NCI-H1105 (cell line): ENCODE results near the gene OLFM4.
"Not testable (repeated sequence)": the region's sequence is repeated elsewhere in the genome, so short reads cannot be mapped to it uniquely, and the experiment has no call there.

Experiments
- DNase-seq: peaks from one replicate; lab custom pipeline; 2025; lab: John Stamatoyannopoulos, UW

The OLFM4 gene

GRCh38 chr13:53028637-53029203 is at the start of gene OLFM4:
Gene OLFM4, plus strand, starts transcription at chr13:53028813. Its CDS starts 24 bp downstream, at chr13:53028837.
- no peak for DNase-seq

- no peak for DNase-seq
These were observed 49.6 kb upstream of the OLFM4 start for GRCh38 chr13:52978989-52979388.

GRCh38 chr13:52980695-52981094 is 47.9 kb upstream of the OLFM4 start:
- DNase-seq, result no peak

GRCh38 chr13:52983836-52984235 is 44.8 kb upstream of the OLFM4 start:
- no peak for DNase-seq

- DNase-seq, result no peak
These were observed 43.7 kb upstream of the OLFM4 start for GRCh38 chr13:52984881-52985363.

- no peak for DNase-seq
These were observed 37.1 kb upstream of the OLFM4 start for GRCh38 chr13:52991344-52992020.

- DNase-seq, result no peak
These were observed 36.5 kb upstream of the OLFM4 start for GRCh38 chr13:52992110-52992509.

- no peak for DNase-seq
These were observed 34.6 kb upstream of the OLFM4 start for GRCh38 chr13:52994051-52994450.

- DNase-seq, result no peak
These were observed 33.7 kb upstream of the OLFM4 start for GRCh38 chr13:52994865-52995264.

- DNase-seq, result no peak
These were observed 32.7 kb upstream of the OLFM4 start for GRCh38 chr13:52995946-52996345.

GRCh38 chr13:52997951-52998876 is 30.4 kb upstream of the OLFM4 start:
- DNase-seq, result no peak

- DNase-seq, result no peak
These were observed 29.4 kb upstream of the OLFM4 start for GRCh38 chr13:52999093-52999696.

GRCh38 chr13:53001444-53002225 is 27.0 kb upstream of the OLFM4 start:
- no peak for DNase-seq

- no peak for DNase-seq
These were observed 24.0 kb upstream of the OLFM4 start for GRCh38 chr13:53004573-53004972.

GRCh38 chr13:53005626-53006025 is 23.0 kb upstream of the OLFM4 start:
- no peak for DNase-seq

- DNase-seq, result no peak
These were observed 20.7 kb upstream of the OLFM4 start for GRCh38 chr13:53007872-53008271.

- DNase-seq, result peak; percentile 77
These were observed 18.1 kb upstream of the OLFM4 start for GRCh38 chr13:53010374-53011105.

- no peak for DNase-seq
These were observed 15.9 kb upstream of the OLFM4 start for GRCh38 chr13:53012707-53013106.

- DNase-seq, result no peak
These were observed 15.5 kb upstream of the OLFM4 start for GRCh38 chr13:53013113-53013512.

- not testable (repeated sequence) for DNase-seq
These were observed 14.6 kb upstream of the OLFM4 start for GRCh38 chr13:53014018-53014417.
